ENCODE measurements around the gene KIAA0040. TPM values are rescaled to one million over a fixed set of nuclear protein-coding genes. Genes with fewer than 3 reads are reported as not detected.

Gene KIAA0040
- total RNA-seq, 1 experiment from 2014 or later, result 32.4 TPM

DNA sequence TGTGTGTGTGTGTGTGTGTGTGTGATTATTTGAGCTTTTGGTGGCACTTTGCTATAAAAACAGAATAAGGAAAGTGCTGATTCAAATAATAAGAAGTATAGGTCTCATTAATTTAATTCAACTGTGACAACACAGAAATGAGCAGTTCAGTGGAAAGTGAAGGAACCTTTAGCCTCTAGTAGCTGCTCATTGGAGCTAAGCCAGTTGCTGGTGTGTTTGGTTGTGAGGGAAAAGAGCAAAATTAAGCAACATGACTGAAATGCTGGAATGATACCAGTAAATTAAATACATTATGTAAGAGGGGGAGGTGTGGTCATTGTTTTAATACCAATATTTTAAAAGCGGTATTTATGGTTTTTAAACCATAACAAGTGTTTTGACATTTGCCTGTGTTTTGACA lies 55.2 kb downstream of the KIAA0040 start:
- POLR2A ChIA-PET, result no interaction called here
- Histone ChIP-seq H3K9me2 (ENCODE audit: insufficient read depth) (no peaks in the 10 kb centered on the region), H3K9ac (ENCODE audit: low read length) (no peak overlapping the region), H3K4me1 (ENCODE audit: control insufficient read depth in 1 of 2, insufficient read depth in 2 of 2, low read length in 2 of 2) (peaks cover 0 to 3% of the 10 kb centered on the region in 2 experiments; a peak in 1 of 4 replicates), H2AFZ (ENCODE audit: low read depth, low read length, poor library complexity, severe bottlenecking) (no peak overlapping the region), H3K36me3 (ENCODE audit: control insufficient read depth in 1 of 2, insufficient read depth in 2 of 2, low read length in 2 of 2) (no peaks in the 10 kb centered on the region), H4K20me1 (ENCODE audit: insufficient read depth) (no peaks in the 10 kb centered on the region), H3K79me2 (ENCODE audit: insufficient read depth, low read length) (no peaks in the 10 kb centered on the region), H3K9me3 (ENCODE audit: control insufficient read depth in 1 of 2, insufficient read depth in 1 of 2, low read depth in 1 of 2, low read length in 2 of 2) (no peaks in the 10 kb centered on the region), H3K27me3 (ENCODE audit: insufficient read depth, low read length) (peaks cover 7% of the 10 kb centered on the region), H3K4me3 (replicated peaks in 1 of 2; ENCODE audit: low read depth in 1 of 2, low read length in 2 of 2) (no peak overlapping the region), H3K27ac (ENCODE audit: low read depth, low read length) (no peak overlapping the region), H3K4me2 (ENCODE audit: low read length) (no peak overlapping the region)
- TF ChIP-seq FOSL1 (IDR thresholded peaks at IDR 0.05; ENCODE audit: low read depth), result no peak
- no peak for TF ChIP-seq RAD21 (IDR thresholded peaks at IDR 0.05; ENCODE audit: low read depth)
- no peak for TF ChIP-seq EZH2phosphoT487 (IDR thresholded peaks at IDR 0.05; ENCODE audit: borderline replicate concordance)
- no peak for TF ChIP-seq ELF1 (IDR thresholded peaks at IDR 0.05; ENCODE audit: borderline replicate concordance, low read depth)
- TF ChIP-seq, protein P1, sequence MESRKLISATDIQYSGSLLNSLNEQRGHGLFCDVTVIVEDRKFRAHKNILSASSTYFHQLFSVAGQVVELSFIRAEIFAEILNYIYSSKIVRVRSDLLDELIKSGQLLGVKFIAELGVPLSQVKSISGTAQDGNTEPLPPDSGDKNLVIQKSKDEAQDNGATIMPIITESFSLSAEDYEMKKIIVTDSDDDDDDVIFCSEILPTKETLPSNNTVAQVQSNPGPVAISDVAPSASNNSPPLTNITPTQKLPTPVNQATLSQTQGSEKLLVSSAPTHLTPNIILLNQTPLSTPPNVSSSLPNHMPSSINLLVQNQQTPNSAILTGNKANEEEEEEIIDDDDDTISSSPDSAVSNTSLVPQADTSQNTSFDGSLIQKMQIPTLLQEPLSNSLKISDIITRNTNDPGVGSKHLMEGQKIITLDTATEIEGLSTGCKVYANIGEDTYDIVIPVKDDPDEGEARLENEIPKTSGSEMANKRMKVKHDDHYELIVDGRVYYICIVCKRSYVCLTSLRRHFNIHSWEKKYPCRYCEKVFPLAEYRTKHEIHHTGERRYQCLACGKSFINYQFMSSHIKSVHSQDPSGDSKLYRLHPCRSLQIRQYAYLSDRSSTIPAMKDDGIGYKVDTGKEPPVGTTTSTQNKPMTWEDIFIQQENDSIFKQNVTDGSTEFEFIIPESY (IDR thresholded peaks at IDR 0.05; ENCODE audit: extremely low read depth, insufficient replicate concordance, low read length), result no peak
- no peak for TF ChIP-seq POLR2AphosphoS5 (IDR thresholded peaks at IDR 0.05; ENCODE audit: low read depth, low read length)
- no peak for TF ChIP-seq EZH2 (IDR thresholded peaks at IDR 0.05)
- no peak for TF ChIP-seq TCF7L2 (IDR thresholded peaks at IDR 0.05; ENCODE audit: borderline replicate concordance, extremely low read depth, insufficient read depth, insufficient read length)
- TF ChIP-seq POLR2A (IDR thresholded peaks at IDR 0.05; ENCODE audit: borderline replicate concordance, extremely low read depth, insufficient read depth, insufficient read length), result no peak
- TF ChIP-seq CBX3 (IDR thresholded peaks at IDR 0.05; ENCODE audit: low read depth), result no peak
- TF ChIP-seq JUND (IDR thresholded peaks at IDR 0.05), result no peak
- TF ChIP-seq, protein P2, sequence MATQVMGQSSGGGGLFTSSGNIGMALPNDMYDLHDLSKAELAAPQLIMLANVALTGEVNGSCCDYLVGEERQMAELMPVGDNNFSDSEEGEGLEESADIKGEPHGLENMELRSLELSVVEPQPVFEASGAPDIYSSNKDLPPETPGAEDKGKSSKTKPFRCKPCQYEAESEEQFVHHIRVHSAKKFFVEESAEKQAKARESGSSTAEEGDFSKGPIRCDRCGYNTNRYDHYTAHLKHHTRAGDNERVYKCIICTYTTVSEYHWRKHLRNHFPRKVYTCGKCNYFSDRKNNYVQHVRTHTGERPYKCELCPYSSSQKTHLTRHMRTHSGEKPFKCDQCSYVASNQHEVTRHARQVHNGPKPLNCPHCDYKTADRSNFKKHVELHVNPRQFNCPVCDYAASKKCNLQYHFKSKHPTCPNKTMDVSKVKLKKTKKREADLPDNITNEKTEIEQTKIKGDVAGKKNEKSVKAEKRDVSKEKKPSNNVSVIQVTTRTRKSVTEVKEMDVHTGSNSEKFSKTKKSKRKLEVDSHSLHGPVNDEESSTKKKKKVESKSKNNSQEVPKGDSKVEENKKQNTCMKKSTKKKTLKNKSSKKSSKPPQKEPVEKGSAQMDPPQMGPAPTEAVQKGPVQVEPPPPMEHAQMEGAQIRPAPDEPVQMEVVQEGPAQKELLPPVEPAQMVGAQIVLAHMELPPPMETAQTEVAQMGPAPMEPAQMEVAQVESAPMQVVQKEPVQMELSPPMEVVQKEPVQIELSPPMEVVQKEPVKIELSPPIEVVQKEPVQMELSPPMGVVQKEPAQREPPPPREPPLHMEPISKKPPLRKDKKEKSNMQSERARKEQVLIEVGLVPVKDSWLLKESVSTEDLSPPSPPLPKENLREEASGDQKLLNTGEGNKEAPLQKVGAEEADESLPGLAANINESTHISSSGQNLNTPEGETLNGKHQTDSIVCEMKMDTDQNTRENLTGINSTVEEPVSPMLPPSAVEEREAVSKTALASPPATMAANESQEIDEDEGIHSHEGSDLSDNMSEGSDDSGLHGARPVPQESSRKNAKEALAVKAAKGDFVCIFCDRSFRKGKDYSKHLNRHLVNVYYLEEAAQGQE (IDR thresholded peaks at IDR 0.05; ENCODE audit: low read depth), result no peak
- TF ChIP-seq EGR1 (IDR thresholded peaks at IDR 0.05; ENCODE audit: low read depth), result no peak
- no peak for TF ChIP-seq YY1 (IDR thresholded peaks at IDR 0.05; ENCODE audit: extremely low read depth, insufficient replicate concordance, low read depth, low read length)
- no TSS peak for BruUV-seq (replicated peaks)
- DNase-seq (ENCODE audit: low read depth, low spot score) (no peak), ATAC-seq (no peak)
- CTCF ChIA-PET, result interaction anchor here (0.9 to 2.7 kb wide), 3 partner anchors 9 to 15 kb away, joined by 3 to 8 read pairs (median 4); no protein-coding TSS in a partner anchor
- intact Hi-C loops (cut with micrococcal nuclease), result no loop called here
- RAD21 ChIA-PET (ENCODE audit: low non-redundant PET in 1 of 2, low total read pairs in 2 of 2, uncharacterized antibody in 2 of 2, unreplicated experiment in 2 of 2), result no interaction called here

Data from HCT116 (cell line).